HEK293 (cell line): ENCODE measurements around the gene UBL7.

Experiments
- CTCF ChIA-PET: fragments of 350-600 bp; formaldehyde crosslinking; extraction: SDS; loops from one replicate; lab custom pipeline; 2021; ENCODE audit warnings: antibody characterized with exemption; lab: Yijun Ruan, JAX
- POLR2A ChIA-PET: fragments of 300-600 bp; formaldehyde crosslinking; extraction: SDS; loops from one replicate; lab custom pipeline; 2020; ENCODE audit warnings: antibody characterized with exemption, inconsistent platforms; lab: Yijun Ruan, JAX
- H3K27ac ChIP-seq: fragments of 200-500 bp; sonication (Bioruptor generic); 2 replicates; pipeline ENCODE4 v1.5.1; 2014; ENCODE audit warnings: low read depth, low read length, control low read depth, inconsistent platforms; ENCODE audit errors: extremely low read depth
- H3K36me3 ChIP-seq, 2 experiments: fragments of 200-500 bp in 1 of 2; sonication (Bioruptor generic) in 1 of 2; 1 replicate in 1 of 2; 2 replicates in 1 of 2; pipeline ENCODE4 v1.5.1; 2014 to 2017; ENCODE audit warnings: inconsistent platforms in 2 of 2, low read length in 2 of 2; ENCODE audit not compliant: control insufficient read depth in 2 of 2, insufficient read depth in 1 of 2
- H3K4me1 ChIP-seq: fragments of 200-500 bp; sonication (Bioruptor generic); 2 replicates; pipeline ENCODE4 v1.5.1; 2014; ENCODE audit warnings: mild to moderate bottlenecking, low read length, inconsistent platforms; ENCODE audit not compliant: control insufficient read depth, insufficient read depth
- H3K4me3 ChIP-seq: 2 replicates; pipeline ENCODE4 v1.5.1; 2011; ENCODE audit warnings: low read depth, mild to moderate bottlenecking, control low read depth, low read length, moderate library complexity
- H3K9me3 ChIP-seq: fragments of 200-500 bp; sonication (Bioruptor generic); 2 replicates; pipeline ENCODE4 v1.5.1; 2014; ENCODE audit warnings: low read depth, low read length, inconsistent platforms; ENCODE audit not compliant: control insufficient read depth, insufficient read depth
- CTCF ChIP-seq: fragments of 450-650 bp; formaldehyde crosslinking; IDR thresholded peaks from 2 replicates; pipeline ENCODE4 v1.5.1; 2016; ENCODE audit warnings: missing biosample characterization, missing genetic modification characterization
- KLF1 ChIP-seq: fragments of 450-650 bp; formaldehyde crosslinking; IDR thresholded peaks from 2 replicates; pipeline ENCODE4 v1.5.1; 2016; ENCODE audit warnings: missing biosample characterization, missing genetic modification characterization
- KLF7 ChIP-seq: fragments of 450-650 bp; formaldehyde crosslinking; IDR thresholded peaks from 2 replicates; pipeline ENCODE4 v1.5.1; 2016; ENCODE audit warnings: missing biosample characterization, missing genetic modification characterization, borderline replicate concordance
- KLF8 ChIP-seq: fragments of 450-650 bp; formaldehyde crosslinking; IDR thresholded peaks from 2 replicates; pipeline ENCODE4 v1.5.1; 2016; ENCODE audit warnings: missing biosample characterization, missing genetic modification characterization
- MEIS1 ChIP-seq: sonication (generic); formaldehyde crosslinking; IDR thresholded peaks from 2 replicates; pipeline ENCODE4 v1.8.1; 2022; ENCODE audit warnings: missing genetic modification reagents, mild to moderate bottlenecking, borderline replicate concordance
- REPIN1 ChIP-seq: fragments of 450-650 bp; formaldehyde crosslinking; IDR thresholded peaks from 2 replicates; pipeline ENCODE4 v1.5.1; 2017; ENCODE audit warnings: missing biosample characterization, missing genetic modification characterization, low read depth
- SETDB1 ChIP-seq: IDR thresholded peaks from one replicate; pipeline ENCODE4 v1.6.1; 2017; ENCODE audit warnings: mild to moderate bottlenecking, low read length, moderate library complexity, mixed read lengths; ENCODE audit not compliant: insufficient read length
- SP3 ChIP-seq: fragments of 450-650 bp; formaldehyde crosslinking; IDR thresholded peaks from 2 replicates; pipeline ENCODE4 v1.5.1; 2016; ENCODE audit warnings: missing biosample characterization, missing genetic modification characterization
- ZBTB17 ChIP-seq: fragments of 450-650 bp; formaldehyde crosslinking; IDR thresholded peaks from 2 replicates; pipeline ENCODE4 v1.5.1; 2016; ENCODE audit warnings: missing biosample characterization, missing genetic modification characterization
- ZEB2 ChIP-seq: fragments of 450-650 bp; formaldehyde crosslinking; IDR thresholded peaks from 2 replicates; pipeline ENCODE4 v1.5.1; 2016; ENCODE audit warnings: missing biosample characterization, missing genetic modification characterization
- ZFHX2 ChIP-seq: fragments of 450-650 bp; formaldehyde crosslinking; conservative IDR thresholded peaks from 2 replicates; pipeline ENCODE4 v1.5.1; 2016; ENCODE audit warnings: missing biosample characterization, missing genetic modification characterization
- ZFP3 ChIP-seq: fragments of 450-650 bp; formaldehyde crosslinking; IDR thresholded peaks from 2 replicates; pipeline ENCODE4 v1.5.1; 2016; ENCODE audit warnings: low read depth, missing biosample characterization, missing genetic modification characterization
- ZFP69B ChIP-seq: fragments of 450-650 bp; formaldehyde crosslinking; IDR thresholded peaks from 2 replicates; pipeline ENCODE4 v1.5.1; 2016; ENCODE audit warnings: missing biosample characterization, missing genetic modification characterization
- ZNF155 ChIP-seq: fragments of 450-650 bp; formaldehyde crosslinking; IDR thresholded peaks from 2 replicates; pipeline ENCODE4 v1.5.1; 2016; ENCODE audit warnings: missing biosample characterization, missing genetic modification characterization
- ZNF157 ChIP-seq: fragments of 450-650 bp; formaldehyde crosslinking; IDR thresholded peaks from 2 replicates; pipeline ENCODE4 v1.5.1; 2016; ENCODE audit warnings: missing biosample characterization, missing genetic modification characterization
- ZNF174 ChIP-seq: fragments of 450-650 bp; formaldehyde crosslinking; IDR thresholded peaks from 2 replicates; pipeline ENCODE4 v1.5.0; 2017; ENCODE audit warnings: missing biosample characterization, mild to moderate bottlenecking, missing genetic modification characterization
- ZNF221 ChIP-seq: fragments of 450-650 bp; formaldehyde crosslinking; IDR thresholded peaks from 2 replicates; pipeline ENCODE4 v1.5.1; 2017; ENCODE audit warnings: missing biosample characterization, missing genetic modification characterization, borderline replicate concordance
- ZNF24 ChIP-seq: fragments of 450-650 bp; formaldehyde crosslinking; IDR thresholded peaks from 2 replicates; pipeline ENCODE4 v1.5.1; 2016; ENCODE audit warnings: missing biosample characterization, missing genetic modification characterization
- ZNF292 ChIP-seq: fragments of 450-650 bp; formaldehyde crosslinking; IDR thresholded peaks from 2 replicates; pipeline ENCODE4 v1.5.1; 2016; ENCODE audit warnings: low read depth, missing biosample characterization, missing genetic modification characterization, borderline replicate concordance
- ZNF311 ChIP-seq: fragments of 450-650 bp; formaldehyde crosslinking; IDR thresholded peaks from 2 replicates; pipeline ENCODE4 v1.5.1; 2017; ENCODE audit warnings: missing biosample characterization, missing genetic modification characterization, borderline replicate concordance
- ZNF335 ChIP-seq: fragments of 450-650 bp; formaldehyde crosslinking; conservative IDR thresholded peaks from 2 replicates; pipeline ENCODE4 v1.5.1; 2016; ENCODE audit warnings: missing biosample characterization, missing genetic modification characterization
- ZNF341 ChIP-seq: fragments of 450-650 bp; formaldehyde crosslinking; IDR thresholded peaks from 2 replicates; pipeline ENCODE4; 2016; ENCODE audit warnings: low read depth, missing biosample characterization, missing genetic modification characterization
- ZNF416 ChIP-seq: fragments of 450-650 bp; formaldehyde crosslinking; IDR thresholded peaks from 2 replicates; pipeline ENCODE4 v1.5.1; 2016; ENCODE audit warnings: missing biosample characterization, missing genetic modification characterization
- ZNF423 ChIP-seq: fragments of 450-650 bp; formaldehyde crosslinking; IDR thresholded peaks from 2 replicates; pipeline ENCODE4 v1.5.1; 2016; ENCODE audit warnings: missing biosample characterization, missing genetic modification characterization
- ZNF701 ChIP-seq: fragments of 450-650 bp; formaldehyde crosslinking; IDR thresholded peaks from 2 replicates; pipeline ENCODE4 v1.5.1; 2016; ENCODE audit warnings: missing biosample characterization, missing genetic modification characterization
- ZNF707 ChIP-seq: fragments of 450-650 bp; formaldehyde crosslinking; IDR thresholded peaks from 2 replicates; pipeline ENCODE4 v1.5.1; 2016; ENCODE audit warnings: missing biosample characterization, missing genetic modification characterization
- ZSCAN30 ChIP-seq: fragments of 450-650 bp; IDR thresholded peaks from 2 replicates; pipeline ENCODE4 v1.5.1; 2018; ENCODE audit warnings: missing biosample characterization, mild to moderate bottlenecking, missing genetic modification characterization, moderate library complexity
- TF ChIP-seq, protein P1 (sequence below): IDR thresholded peaks from 2 replicates; pipeline ENCODE4 v1.6.1; 2011; ENCODE audit warnings: mild to moderate bottlenecking, low read depth, low read length, borderline replicate concordance
- TF ChIP-seq, protein P2 (sequence below): sonication (generic); formaldehyde crosslinking; IDR thresholded peaks from 2 replicates; pipeline ENCODE4 v1.8.1; 2022; ENCODE audit warnings: mild to moderate bottlenecking, moderate library complexity, missing genetic modification reagents

UBL7 gene

DNA sequence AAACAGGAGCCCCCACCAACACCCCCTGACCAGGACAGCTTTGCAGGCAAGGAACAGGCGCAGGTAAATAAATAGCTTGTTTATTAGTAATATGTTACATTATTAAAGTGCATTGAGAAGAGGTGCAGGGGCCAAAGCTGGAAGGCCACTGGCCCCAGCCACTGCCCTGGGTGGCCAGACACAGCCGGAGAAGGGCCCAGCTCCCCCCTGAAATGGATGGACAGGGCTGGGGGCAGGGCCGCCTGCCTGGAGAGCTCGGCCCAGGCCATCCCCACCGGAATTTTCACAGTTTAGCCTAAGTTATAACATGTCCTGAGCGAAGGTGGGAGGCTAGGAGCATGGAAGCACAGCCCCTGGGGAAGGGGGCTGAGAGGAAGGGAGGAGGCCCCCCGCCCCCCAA, 51.7 kb downstream of the UBL7 start:
- Histone ChIP-seq H3K9me3 (no peaks in the 10 kb centered on the region), H3K36me3 (no peaks in the 10 kb centered on the region), H3K27ac (no peak overlapping the region), H3K4me3 (no peak overlapping the region), H3K4me1 (no peaks in the 10 kb centered on the region)
- ChIA-PET POLR2A (interaction anchor here (0.5 kb wide), 1 partner anchor 433 kb away, joined by 4 read pairs; no protein-coding TSS in a partner anchor), CTCF (interaction anchor here (0.6 to 0.8 kb wide), 3 partner anchors 10 to 169 kb away, joined by 3 to 5 read pairs (median 4); no protein-coding TSS in a partner anchor)
- TF ChIP-seq ZNF423 (tag by site-specific recombination) (no peak), ZFP69B (tag by site-specific recombination) (no peak), ZNF292 (no peak), SETDB1 (no peak), ZFP3 (tag by site-specific recombination) (no peak), ZNF157 (no peak), ZNF701 (no peak), ZNF155 (tag by site-specific recombination) (no peak), ZNF341 (tag by site-specific recombination) (no peak), ZNF174 (tag by site-specific recombination) (no peak)
- TF ChIP-seq, protein P1, sequence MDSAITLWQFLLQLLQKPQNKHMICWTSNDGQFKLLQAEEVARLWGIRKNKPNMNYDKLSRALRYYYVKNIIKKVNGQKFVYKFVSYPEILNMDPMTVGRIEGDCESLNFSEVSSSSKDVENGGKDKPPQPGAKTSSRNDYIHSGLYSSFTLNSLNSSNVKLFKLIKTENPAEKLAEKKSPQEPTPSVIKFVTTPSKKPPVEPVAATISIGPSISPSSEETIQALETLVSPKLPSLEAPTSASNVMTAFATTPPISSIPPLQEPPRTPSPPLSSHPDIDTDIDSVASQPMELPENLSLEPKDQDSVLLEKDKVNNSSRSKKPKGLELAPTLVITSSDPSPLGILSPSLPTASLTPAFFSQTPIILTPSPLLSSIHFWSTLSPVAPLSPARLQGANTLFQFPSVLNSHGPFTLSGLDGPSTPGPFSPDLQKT: no peak

- CTCF ChIA-PET: interaction anchor here (0.7 to 1.6 kb wide), 3 partner anchors 10 to 34 kb away, joined by 3 to 5 read pairs (median 4); no protein-coding TSS in a partner anchor
- no peaks in the 10 kb centered on the region for H3K9me3 ChIP-seq
- TF ChIP-seq, protein P2, sequence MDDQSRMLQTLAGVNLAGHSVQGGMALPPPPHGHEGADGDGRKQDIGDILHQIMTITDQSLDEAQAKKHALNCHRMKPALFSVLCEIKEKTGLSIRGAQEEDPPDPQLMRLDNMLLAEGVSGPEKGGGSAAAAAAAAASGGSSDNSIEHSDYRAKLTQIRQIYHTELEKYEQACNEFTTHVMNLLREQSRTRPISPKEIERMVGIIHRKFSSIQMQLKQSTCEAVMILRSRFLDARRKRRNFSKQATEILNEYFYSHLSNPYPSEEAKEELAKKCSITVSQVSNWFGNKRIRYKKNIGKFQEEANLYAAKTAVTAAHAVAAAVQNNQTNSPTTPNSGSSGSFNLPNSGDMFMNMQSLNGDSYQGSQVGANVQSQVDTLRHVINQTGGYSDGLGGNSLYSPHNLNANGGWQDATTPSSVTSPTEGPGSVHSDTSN (CRISPR knock-in tag): no peak
- TF ChIP-seq ZNF416: no peak
- no peak for TF ChIP-seq ZEB2 (tag by site-specific recombination)
- no peak for TF ChIP-seq ZNF24 (tag by site-specific recombination)
- no peak for TF ChIP-seq KLF1 (tag by site-specific recombination)
- TF ChIP-seq REPIN1: no peak
- TF ChIP-seq KLF8 (tag by site-specific recombination): no peak
- no peak for TF ChIP-seq ZNF221 (tag by site-specific recombination)
- no peak for TF ChIP-seq ZBTB17 (tag by site-specific recombination)
- TF ChIP-seq MEIS1: no peak
- no peak for TF ChIP-seq ZNF335
- TF ChIP-seq CTCF (tag by site-specific recombination): no peak
- TF ChIP-seq ZFHX2 (tag by site-specific recombination): no peak
- TF ChIP-seq ZSCAN30 (tag by site-specific recombination): no peak
- no peak for TF ChIP-seq ZNF707 (tag by site-specific recombination)
- TF ChIP-seq ZFP69B (tag by site-specific recombination): no peak
- no peak for TF ChIP-seq KLF7
- no peak for TF ChIP-seq SP3 (tag by site-specific recombination)
- no peak for TF ChIP-seq ZNF311 (tag by site-specific recombination)
- POLR2A ChIA-PET: interaction anchor here (0.5 kb wide), 1 partner anchor 433 kb away, joined by 4 read pairs; no protein-coding TSS in a partner anchor
- no peak overlapping the region for H3K27ac ChIP-seq
- no peak overlapping the region for H3K4me3 ChIP-seq
- no peaks in the 10 kb centered on the region for H3K36me3 ChIP-seq
- no peaks in the 10 kb centered on the region for H3K4me1 ChIP-seq
Measured at GRCh38 chr15:74408815-74409214, 52.1 kb downstream of the UBL7 start.
